UCSD-AML1 (cell line): ENCODE measurements around the gene CTSG.
"Not testable (repeated sequence)": the region's sequence is repeated elsewhere in the genome, so short reads cannot be mapped to it uniquely, and the experiment has no call there.

Experiments
- DNase-seq: peaks from one replicate; lab custom pipeline; 2025; ENCODE audit not compliant: unreplicated experiment; lab: John Stamatoyannopoulos, UW

CTSG gene

DNA sequence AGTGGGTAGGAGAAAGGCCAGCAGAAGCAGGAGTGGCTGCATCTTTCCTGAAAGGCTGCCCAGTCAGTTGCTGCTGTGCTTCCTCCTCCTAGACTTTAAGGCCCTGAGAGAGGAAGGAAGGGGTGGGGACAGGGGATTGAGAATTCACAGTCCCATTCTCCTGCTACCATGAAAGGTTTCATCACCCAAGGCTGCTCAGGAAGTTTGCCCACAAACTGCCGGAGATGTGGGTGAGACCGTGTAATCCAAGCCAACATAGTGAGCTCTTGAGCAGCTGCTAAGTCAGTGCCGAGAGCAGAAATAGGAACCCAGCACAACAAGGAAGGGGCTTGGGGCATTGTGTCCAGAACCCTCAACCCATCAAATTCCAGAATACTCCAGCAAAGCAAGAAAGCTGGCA lies at the start of gene CTSG:
Gene CTSG (minus strand): TSS at position 69 of the 400 bp plus-strand sequence. CDS start 27 bp downstream, at position 42.
- peak; percentile 79 for DNase-seq

DNA sequence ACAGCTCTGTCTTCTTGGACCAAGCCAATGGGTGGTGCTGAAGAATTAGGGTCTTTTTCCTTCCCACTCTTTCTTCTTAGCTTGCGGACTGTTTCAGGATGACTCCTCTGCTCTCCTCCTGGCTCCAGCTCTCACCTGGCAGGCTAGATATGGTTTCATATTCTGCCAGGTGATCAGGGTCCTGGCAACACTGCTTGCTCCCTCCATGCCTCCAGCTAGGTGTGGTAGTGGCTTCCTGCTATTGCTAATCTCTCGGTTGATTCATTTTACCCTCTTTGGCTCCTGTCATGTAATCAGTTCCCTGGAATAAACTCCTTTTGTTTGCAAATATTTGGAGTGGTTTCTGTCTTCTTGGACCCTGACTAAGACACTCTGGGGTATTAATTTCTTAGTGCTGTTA lies 37.7 kb upstream of the CTSG start:
- no peak for DNase-seq

GRCh38 chr14:24613241-24613640 lies 37.2 kb upstream of the CTSG start:
- DNase-seq = no peak

DNA sequence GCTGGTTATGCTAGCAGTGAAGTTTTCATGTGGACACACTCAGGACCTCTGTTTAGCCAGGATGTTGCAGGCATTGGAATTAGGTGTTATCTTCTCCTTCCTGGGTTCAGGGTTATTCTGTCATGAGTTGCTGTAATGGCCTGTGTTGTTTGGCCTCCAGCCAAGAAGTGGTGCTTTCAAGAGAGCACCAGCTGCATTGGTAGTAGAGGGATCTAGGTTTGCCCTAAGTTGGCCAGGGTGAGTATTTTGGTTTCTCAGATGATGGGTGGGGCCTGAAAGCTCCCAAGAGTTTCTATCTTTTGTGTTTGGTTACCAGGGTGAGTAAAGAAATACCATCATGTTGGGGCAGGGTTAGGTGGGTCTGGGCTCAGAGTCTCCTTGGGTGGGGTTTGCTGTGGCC lies 36.1 kb upstream of the CTSG start:
- no peak for DNase-seq

DNA sequence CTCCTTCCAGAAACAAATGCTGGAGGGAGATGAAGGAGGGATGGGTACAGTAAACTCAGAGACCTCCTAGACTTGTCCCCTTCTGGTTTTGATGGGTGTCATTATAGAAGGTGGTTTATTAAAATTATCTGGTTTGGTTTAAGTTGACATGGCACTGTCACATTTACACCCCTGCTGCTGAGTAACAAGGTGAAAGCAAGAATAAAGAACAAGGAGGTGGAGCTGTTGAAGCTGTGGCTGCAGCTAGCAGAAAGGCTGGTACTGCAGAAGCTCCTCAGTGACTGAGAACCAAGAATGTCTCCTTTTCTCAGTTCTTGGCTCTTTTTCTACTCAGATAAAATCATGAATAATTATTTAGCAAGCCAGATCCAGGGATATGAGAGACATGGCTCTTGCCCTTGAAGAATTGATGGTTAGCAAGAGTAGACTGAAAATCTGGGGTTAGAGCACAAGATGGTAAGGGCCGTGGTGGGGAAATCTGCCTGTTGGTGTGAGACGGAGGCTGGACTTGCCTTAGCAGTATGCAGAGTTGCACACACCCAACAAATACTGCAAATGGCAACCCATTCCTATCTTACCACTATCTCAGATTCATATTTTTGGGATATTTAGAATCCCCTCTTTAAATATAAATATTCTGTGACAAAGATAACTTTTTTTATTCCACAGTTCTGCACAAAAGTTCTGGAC lies 33.8 kb upstream of the CTSG start, which contains the start of gene GZMH:
Gene GZMH (minus strand): TSS at position 31 of the 690 bp plus-strand sequence. CDS start 72 bp downstream, outside the sequence.
- no peak for DNase-seq

GRCh38 chr14:24607635-24608514 lies 31.8 kb upstream of the CTSG start:
- no peak for DNase-seq

DNA sequence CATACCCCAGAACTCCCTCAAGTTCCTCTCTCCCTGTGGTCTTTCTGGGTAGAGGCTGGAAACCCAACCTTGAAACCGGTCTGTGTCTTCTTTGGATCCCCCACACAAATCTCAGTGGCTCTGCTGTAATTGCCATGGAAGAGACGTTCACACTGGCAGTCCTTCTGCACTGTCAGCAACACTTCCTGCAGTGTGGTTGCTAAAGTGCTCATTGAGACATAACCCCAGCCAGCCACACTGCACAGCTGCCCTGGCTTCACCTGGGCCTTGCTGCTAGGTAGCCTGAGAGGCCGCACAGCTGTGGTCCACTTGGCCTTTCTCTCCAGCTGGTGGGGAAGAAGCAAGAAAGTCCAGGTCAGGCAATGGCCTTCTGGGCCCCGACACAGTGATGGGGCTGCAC lies 31.0 kb upstream of the CTSG start:
- DNase-seq = no peak

GRCh38 chr14:24606297-24606696 lies 30.2 kb upstream of the CTSG start:
- no peak for DNase-seq

DNA sequence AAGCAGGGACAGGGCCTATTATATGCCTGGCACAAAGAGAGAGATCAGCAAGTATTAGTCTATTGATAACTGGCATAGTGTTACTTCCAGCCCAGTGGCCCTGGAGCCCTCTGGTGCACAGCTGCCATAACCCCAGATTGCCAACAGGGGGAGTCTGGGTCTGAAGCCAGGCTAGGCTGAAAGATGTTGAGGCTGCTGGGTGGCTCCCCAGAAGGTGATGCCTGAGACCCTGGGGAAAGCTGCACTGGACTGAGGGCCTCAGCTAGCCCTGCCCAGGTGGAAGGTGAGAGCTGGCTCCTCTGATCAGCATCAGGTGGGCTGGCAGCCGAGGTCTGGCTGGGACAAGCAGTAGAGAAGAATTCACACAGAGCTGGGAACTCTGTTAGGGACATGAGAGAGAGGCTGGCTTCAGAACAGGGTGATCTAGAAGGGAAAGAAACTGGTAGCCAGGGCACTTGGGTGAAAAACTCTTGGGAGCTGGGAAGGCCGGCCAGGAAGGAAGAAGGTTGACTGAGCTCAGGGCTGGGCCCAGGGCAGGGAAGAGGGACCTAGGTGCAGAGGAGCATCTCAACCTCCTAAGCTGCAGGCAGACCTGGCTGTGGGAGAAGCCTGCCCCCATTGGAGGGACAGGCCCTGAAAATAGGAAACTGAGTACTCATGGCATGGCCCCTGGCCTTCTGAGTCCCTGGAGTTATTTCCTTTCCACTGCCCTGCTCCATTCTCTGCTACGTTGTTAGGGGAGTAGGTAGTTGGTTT lies 29.6 kb upstream of the CTSG start:
- peak; percentile 60 for DNase-seq

DNA sequence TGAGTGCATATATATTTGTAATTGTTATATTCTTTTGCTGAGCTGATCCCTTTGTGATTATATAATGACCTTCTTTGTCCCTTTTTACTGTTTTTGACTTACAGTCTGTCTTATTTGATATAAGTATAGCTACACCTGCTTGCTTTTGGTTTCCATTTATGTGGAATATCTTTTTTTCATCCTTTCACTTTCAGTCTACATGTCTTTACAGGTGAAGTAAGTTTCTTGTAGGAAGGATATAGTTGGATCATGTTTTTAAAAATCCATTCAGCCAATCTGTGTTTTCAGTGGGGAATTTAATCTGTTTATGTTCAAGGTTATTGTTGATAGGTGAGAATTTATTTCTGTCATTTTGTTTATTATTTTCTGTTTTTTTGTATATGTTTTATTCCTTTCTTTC lies 21.4 kb upstream of the CTSG start:
- DNase-seq = no peak

GRCh38 chr14:24595073-24595808 lies 19.2 kb upstream of the CTSG start:
- no peak for DNase-seq

GRCh38 chr14:24591004-24591403 lies 15.0 kb upstream of the CTSG start:
- DNase-seq = not testable (repeated sequence)

DNA sequence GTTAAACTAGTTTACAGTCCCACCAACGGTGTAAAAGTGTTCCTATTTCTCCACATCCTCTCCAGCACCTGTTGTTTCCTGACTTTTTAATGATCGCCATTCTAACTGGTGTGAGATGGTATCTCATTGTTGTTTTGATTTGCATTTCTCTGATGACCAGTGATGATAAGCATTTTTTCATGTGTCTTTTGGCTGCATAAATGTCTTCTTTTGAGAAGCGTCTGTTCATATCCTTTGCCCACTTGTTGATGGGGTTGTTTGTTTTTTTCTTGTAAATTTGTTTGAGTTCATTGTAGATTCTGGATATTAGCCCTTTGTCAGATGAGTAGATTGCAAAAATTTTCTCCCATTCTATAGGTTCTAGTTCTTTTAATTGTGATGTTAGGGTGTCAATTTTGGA lies 8.4 kb upstream of the CTSG start:
- DNase-seq = not testable (repeated sequence)

- no peak for DNase-seq
These were observed 2.5 kb upstream of the CTSG start for GRCh38 chr14:24578558-24578957.

DNA sequence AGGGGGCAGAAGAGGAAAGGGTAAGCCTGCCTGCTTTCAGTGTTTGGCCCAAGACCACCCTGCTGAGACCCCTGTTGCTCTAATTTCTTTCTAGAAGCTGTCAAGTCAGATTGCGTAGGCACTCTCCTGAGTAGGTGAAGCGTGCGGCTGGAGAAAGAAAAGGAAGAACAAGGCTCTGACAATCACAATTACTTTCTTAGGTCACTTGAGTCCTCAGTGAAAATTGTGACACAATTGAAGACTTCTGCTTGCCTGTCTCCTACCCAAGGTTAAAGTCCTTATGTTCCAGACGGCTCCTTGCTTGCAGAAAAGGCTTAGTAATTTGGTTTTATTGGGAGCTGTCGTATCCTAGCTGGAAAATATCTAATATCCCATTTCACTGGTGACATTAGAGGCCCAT lies 721 bp upstream of the CTSG start:
- no peak for DNase-seq

DNA sequence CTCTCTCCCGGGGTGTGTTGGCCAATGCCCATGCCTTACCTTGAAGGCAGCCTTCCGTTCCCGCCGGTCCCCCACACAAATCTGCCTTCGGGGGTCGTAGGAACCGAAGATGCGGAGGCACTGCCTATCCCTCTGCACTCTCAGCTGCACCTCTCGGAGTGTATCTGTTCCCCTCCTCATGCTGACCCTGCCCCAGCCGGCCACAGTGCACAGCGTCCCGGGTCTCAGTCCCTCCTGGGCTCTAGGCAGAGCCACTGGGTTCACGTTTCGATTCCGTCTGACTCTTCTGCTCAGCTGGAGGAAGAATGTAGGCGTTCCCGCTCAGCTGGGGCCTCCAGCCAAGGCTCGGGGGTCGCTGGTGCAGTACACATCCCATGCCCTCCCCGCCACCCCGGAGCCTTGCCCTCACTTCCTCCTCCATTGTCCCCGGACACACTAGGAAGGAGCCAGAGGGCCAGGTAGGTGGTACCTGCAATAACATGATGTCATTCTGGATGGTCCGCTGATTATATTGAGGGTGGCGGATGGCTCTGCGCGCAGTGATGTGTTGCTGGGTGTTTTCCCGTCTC lies 1.8 kb downstream of the CTSG start:
- no peak for DNase-seq

DNA sequence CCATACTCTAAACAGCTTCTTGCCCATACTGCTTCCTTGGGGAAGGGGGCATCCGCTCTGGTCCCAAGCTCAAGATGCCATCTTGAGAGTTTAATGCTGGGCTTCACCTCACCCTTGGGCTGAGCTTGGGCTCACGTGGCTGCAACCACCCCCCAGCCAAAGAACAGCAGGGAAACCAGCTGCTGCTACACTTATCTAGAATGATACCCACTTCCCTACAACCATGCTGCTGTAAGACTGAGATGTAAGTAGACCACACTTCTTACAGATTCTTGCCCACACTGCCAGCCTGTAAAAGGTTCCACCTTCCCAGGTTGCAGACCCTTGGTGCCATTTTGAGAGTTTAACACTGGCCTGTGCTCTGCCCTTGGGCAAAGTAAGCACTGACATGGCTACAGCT lies 9.7 kb downstream of the CTSG start:
- no peak for DNase-seq

GRCh38 chr14:24565766-24566165 lies 10.3 kb downstream of the CTSG start:
- DNase-seq = no peak

DNA sequence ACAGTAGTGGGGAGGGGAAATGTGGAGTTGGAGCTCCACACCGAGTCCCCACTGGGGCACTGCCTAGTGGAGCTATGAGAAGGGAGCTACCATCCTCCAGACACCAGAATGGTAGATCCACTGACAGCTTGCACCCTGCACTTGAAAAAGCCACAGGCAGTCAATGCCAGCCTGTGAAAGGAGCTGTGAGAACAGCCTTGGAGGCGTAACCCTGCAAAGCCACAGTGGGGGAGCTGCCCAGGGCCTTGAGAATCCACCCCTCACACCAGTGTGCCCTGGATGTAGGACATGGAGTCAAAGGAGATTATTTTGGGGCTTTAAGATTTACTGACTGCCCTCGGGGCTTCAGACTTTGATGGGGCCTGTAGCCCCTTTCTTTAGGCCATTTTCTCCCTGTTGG lies 12.5 kb downstream of the CTSG start:
- no peak for DNase-seq

GRCh38 chr14:24556756-24557155 lies 19.3 kb downstream of the CTSG start:
- DNase-seq = no peak
